ENCODE results near the gene MYO1D.

DNA sequence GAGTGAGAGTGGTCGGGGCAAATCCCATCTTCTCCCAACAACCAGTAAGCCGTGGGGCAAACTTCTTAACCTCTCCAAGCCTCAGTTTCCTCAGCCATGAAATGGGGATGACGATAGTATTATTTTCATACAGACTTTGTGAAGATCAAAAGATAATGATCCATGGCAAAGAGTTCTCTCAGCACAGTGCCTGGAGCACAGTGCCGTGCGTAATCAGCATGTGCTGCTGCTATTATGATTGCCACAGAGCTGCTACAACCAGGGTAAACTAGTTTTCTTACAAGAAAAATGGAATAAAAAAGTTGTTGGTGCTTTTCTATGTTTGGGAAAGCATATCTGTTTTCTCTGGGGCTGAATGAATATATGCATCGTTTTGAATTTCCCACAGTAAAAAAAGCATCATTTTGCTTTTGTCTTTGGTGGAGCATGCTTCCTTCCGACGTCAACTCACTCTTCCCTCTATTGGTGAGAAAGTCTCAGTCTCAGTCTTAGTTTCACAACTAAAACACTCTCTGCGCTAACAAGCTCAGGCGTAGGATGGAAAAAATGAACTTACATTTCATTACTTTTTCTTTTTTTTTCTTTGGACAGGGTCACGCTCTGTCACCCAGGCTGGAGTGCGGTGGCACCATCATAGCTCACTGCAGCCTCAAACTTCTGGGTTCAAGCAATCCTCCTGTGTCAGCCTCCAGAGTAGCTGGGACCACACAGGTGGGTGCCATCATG is 352.9 kb downstream of the MYO1D start:
- TF ChIP-seq, protein P1, sequence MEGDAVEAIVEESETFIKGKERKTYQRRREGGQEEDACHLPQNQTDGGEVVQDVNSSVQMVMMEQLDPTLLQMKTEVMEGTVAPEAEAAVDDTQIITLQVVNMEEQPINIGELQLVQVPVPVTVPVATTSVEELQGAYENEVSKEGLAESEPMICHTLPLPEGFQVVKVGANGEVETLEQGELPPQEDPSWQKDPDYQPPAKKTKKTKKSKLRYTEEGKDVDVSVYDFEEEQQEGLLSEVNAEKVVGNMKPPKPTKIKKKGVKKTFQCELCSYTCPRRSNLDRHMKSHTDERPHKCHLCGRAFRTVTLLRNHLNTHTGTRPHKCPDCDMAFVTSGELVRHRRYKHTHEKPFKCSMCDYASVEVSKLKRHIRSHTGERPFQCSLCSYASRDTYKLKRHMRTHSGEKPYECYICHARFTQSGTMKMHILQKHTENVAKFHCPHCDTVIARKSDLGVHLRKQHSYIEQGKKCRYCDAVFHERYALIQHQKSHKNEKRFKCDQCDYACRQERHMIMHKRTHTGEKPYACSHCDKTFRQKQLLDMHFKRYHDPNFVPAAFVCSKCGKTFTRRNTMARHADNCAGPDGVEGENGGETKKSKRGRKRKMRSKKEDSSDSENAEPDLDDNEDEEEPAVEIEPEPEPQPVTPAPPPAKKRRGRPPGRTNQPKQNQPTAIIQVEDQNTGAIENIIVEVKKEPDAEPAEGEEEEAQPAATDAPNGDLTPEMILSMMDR (IDR thresholded peaks at IDR 0.05), result no peak
- no peak for TF ChIP-seq POLR2A (IDR thresholded peaks at IDR 0.05)
